Mononuclear cell (primary cell): ENCODE measurements around the gene AZU1. TPM values are rescaled to one million over a fixed set of nuclear protein-coding genes. Genes with fewer than 3 reads are reported as not detected.
A peak's percentile ranks its signal among the peaks of the same experiment; 100 is the strongest.

Source experiments
- H3K27me3 ChIP-seq: 2 replicates; pipeline ENCODE4 v1.6.0; 2011; ENCODE audit warnings: low read length, control low read depth; ENCODE audit not compliant: insufficient read depth
- H3K4me1 ChIP-seq: 2 replicates; pipeline ENCODE4 v1.5.1; 2011; ENCODE audit warnings: mild to moderate bottlenecking, low read length, control low read depth; ENCODE audit not compliant: insufficient read depth
- H3K4me3 ChIP-seq: 2 replicates; pipeline ENCODE4 v1.5.1; 2011; ENCODE audit warnings: mild to moderate bottlenecking, low read length, moderate library complexity
- H3K9me3 ChIP-seq: 2 replicates; pipeline ENCODE4 v1.5.1; 2011; ENCODE audit warnings: low read depth, mild to moderate bottlenecking, control low read depth, low read length
- total RNA-seq: library from RNA; depleted of rRNA; stranded (reverse); fragments of >200 nt; gene quantifications from one replicate; pipeline ENCODE4 v1.2.3, GENCODE V29; 2012

The AZU1 gene
- total RNA-seq, 1 donor, result 0.31 TPM

- Histone ChIP-seq H3K4me1 (peaks cover 7% of the 10 kb centered on the region), H3K27me3 (no peaks in the 10 kb centered on the region), H3K4me3 (no peak overlapping the region), H3K9me3 (no peaks in the 10 kb centered on the region)
Measured at GRCh38 chr19:792306-792885, 35.2 kb upstream of the AZU1 start.

GRCh38 chr19:793806-794205, 33.8 kb upstream of the AZU1 start:
- peaks cover 15% of the 10 kb centered on the region for H3K4me1 ChIP-seq
- no peaks in the 10 kb centered on the region for H3K9me3 ChIP-seq
- no peak overlapping the region for H3K4me3 ChIP-seq
- no peaks in the 10 kb centered on the region for H3K27me3 ChIP-seq

GRCh38 chr19:795073-795611, 32.5 kb upstream of the AZU1 start:
- Histone ChIP-seq H3K4me3 (no peak overlapping the region), H3K4me1 (peaks cover 29% of the 10 kb centered on the region), H3K9me3 (no peaks in the 10 kb centered on the region), H3K27me3 (no peaks in the 10 kb centered on the region)

GRCh38 chr19:795691-796581, 31.7 kb upstream of the AZU1 start:
- H3K4me1 ChIP-seq, result peaks cover 37% of the 10 kb centered on the region
- H3K9me3 ChIP-seq, result no peaks in the 10 kb centered on the region
- H3K4me3 ChIP-seq, result peak overlapping the region; percentile 61
- no peaks in the 10 kb centered on the region for H3K27me3 ChIP-seq

- H3K4me1 ChIP-seq, result peaks cover 46% of the 10 kb centered on the region
- H3K9me3 ChIP-seq, result no peaks in the 10 kb centered on the region
- H3K4me3 ChIP-seq, result peak within 1 kb of the TSS; percentile 78
- H3K27me3 ChIP-seq, result no peaks in the 10 kb centered on the region
Measured at GRCh38 chr19:796692-797527, 30.7 kb upstream of the AZU1 start, which contains the start of gene PTBP1. Gene PTBP1 (plus strand): TSS chr19:797452. CDS start chr19:797498, 46 bp downstream.

- H3K4me3 ChIP-seq, result peak overlapping the region; percentile 78
- no peaks in the 10 kb centered on the region for H3K27me3 ChIP-seq
- no peaks in the 10 kb centered on the region for H3K9me3 ChIP-seq
- H3K4me1 ChIP-seq, result peaks cover 55% of the 10 kb centered on the region
Measured at GRCh38 chr19:797528-798414, 29.9 kb upstream of the AZU1 start.

- Histone ChIP-seq H3K27me3 (no peaks in the 10 kb centered on the region), H3K4me1 (peaks cover 57% of the 10 kb centered on the region), H3K4me3 (peak overlapping the region; percentile 78), H3K9me3 (no peaks in the 10 kb centered on the region)
Measured at GRCh38 chr19:798415-799075, 29.1 kb upstream of the AZU1 start.

- Histone ChIP-seq H3K27me3 (no peaks in the 10 kb centered on the region), H3K9me3 (no peaks in the 10 kb centered on the region), H3K4me1 (peaks cover 57% of the 10 kb centered on the region), H3K4me3 (peak overlapping the region; percentile 78)
Measured at GRCh38 chr19:799076-799881, 28.4 kb upstream of the AZU1 start.

- no peaks in the 10 kb centered on the region for H3K27me3 ChIP-seq
- H3K9me3 ChIP-seq, result no peaks in the 10 kb centered on the region
- H3K4me1 ChIP-seq, result peaks cover 57% of the 10 kb centered on the region
- H3K4me3 ChIP-seq, result no peak overlapping the region
Measured at GRCh38 chr19:800360-801029, 27.1 kb upstream of the AZU1 start.

- Histone ChIP-seq H3K27me3 (no peaks in the 10 kb centered on the region), H3K4me3 (no peak overlapping the region), H3K9me3 (no peaks in the 10 kb centered on the region), H3K4me1 (peaks cover 53% of the 10 kb centered on the region)
Measured at GRCh38 chr19:801030-801860, 26.4 kb upstream of the AZU1 start.

- Histone ChIP-seq H3K4me3 (no peak overlapping the region), H3K4me1 (peaks cover 50% of the 10 kb centered on the region), H3K27me3 (no peaks in the 10 kb centered on the region), H3K9me3 (no peaks in the 10 kb centered on the region)
Measured at GRCh38 chr19:801861-802497, 25.7 kb upstream of the AZU1 start.
